Bone marrow (tissue), 2 donors: ENCODE results near the gene STAB1.

Experiments
- DNase-seq, 2 donors: peaks; one replicate each; lab custom pipeline; 2025; lab: John Stamatoyannopoulos, UW

The STAB1 gene

DNA sequence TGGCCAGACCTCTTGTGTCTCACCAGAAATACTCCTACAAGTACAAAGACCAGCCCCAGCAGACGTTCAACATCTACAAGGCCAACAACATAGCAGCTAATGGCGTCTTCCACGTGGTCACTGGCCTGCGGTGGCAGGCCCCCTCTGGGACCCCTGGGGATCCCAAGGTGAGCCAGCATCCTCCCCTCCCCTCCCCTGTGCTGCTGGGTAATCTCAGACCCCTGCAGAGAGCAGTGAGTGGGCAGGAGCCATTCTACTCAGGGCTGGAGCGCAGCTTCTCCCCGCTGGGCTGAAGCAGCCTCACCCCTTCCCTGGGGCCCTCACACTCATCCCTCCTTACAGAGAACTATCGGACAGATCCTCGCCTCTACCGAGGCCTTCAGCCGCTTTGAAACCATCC lies 9.8 kb downstream of the STAB1 start:
- no peak for DNase-seq

DNA sequence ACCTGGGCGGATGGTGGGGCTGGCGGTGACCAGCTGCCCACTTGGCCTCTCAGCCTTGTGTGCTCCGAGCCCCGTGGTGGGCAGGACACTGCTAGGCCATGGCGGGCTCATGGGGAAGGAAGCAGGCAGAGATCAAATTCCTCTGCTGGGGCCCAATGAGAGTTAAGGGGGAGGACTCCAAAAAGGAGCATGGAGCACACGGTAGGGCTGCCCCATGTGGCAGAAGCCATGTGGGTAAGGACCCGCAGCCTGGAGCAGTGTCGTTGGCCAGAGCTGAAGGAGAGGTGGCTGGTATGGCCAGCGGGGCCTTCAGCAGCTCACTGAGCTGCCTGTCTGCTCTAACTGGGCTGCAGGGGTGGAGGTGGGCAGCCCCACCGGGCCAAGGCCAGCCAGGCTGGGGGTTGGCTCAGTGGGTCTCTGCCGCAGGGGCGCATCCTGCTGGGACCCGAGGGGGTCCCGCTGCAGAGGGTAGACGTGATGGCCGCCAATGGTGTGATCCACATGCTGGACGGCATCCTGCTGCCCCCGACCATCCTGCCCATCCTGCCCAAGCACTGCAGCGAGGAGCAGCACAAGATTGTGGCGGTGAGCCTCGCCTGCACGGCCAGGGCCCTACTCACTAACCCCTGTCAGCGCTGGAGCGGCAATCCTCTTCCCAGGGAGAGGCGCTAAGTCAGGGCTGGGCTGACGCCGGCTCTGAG lies 11.3 kb downstream of the STAB1 start:
- DNase-seq = no peak

DNA sequence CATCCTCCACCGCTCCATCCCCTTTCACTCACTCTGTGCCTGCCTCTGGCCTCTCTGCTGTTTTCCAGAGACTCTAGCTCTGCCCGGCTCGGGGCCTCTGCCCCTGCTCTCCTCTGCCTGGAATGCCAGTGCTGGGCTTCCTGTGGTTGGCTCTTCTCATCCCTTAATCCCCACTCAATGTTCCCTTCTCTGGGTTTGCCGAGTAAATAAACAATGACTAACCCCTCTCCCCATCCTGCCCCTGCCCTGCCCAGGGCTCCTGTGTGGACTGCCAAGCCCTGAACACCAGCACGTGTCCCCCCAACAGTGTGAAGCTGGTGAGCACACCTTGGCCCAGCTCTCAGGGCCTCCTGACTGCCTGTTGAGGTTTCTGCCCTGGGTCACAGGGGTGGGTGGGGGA lies 12.2 kb downstream of the STAB1 start:
- DNase-seq = no peak

DNA sequence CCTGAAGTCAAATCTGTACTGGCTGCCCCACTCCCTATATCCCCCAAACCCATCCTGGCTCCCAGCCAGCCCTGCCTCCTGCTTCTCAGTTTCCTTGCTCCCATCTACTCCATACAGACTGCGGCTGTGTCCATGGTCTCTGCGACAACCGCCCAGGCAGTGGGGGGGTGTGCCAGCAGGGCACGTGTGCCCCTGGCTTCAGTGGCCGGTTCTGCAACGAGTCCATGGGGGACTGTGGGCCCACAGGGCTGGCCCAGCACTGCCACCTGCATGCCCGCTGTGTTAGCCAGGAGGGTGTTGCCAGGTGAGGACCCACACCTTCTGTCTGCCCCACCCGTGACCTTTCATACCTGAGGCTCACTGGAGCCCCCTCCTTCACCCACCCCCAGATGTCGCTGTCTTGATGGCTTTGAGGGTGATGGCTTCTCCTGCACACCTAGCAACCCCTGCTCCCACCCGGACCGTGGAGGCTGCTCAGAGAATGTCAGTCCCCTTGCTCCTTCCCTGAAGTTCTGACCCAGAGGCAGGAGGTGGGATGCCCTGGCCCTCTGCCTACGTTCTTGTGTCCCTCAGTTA lies 14.7 kb downstream of the STAB1 start:
- no peak for DNase-seq

DNA sequence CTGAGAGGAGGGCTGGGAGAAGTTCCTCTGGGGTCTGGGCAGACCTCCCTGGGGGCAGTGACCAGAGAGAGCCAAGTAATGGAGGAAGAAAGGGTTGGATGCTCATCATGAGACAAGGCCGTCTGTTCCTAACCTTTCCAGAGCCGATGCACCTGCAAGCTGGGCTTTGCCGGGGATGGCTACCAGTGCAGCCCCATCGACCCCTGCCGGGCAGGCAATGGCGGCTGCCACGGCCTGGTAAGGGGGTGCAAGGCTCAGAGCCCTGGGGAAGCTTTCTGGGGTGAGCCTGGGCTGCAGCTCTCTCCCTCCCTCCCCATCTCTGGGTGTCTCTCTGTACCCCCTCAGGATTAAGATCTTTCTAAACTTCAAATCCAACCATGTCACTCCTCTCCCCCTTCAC lies 16.4 kb downstream of the STAB1 start:
- DNase-seq = no peak

DNA sequence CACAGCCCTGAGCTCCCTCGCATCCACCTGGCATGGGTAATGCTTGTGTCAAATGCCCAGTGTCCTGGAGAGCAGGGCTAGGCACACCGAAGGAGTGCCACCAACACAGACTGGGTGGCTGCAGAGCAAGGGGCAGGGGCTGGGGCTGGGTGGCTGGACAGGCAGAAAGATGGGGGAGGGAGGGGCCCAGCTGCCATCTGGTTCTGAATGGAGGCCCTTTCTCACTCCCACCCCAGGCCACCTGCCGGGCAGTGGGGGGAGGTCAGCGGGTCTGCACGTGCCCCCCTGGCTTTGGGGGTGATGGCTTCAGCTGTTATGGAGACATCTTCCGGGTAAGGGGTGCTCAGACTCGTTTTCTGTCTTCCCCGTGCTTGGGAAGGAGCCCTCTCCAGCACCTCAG lies 17.0 kb downstream of the STAB1 start:
- DNase-seq = no peak

DNA sequence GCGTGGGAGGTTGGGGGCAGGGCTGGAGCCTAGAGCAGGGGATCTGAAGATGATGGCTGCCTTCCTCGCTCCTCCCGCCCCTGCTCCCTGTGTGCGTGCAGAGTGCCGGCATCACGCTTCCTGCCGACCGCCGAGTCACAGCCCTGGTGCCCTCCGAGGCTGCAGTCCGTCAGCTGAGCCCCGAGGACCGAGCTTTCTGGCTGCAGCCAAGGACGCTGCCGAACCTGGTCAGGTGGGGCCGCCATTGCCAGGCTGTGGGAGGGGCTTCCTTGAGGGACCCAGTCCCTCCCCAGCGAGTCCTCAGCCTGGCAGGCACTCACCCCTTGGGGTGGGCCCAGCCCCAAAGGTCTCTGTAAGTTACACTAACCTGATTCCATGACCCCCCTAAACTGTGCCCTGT lies 17.6 kb downstream of the STAB1 start:
- DNase-seq = no peak

DNA sequence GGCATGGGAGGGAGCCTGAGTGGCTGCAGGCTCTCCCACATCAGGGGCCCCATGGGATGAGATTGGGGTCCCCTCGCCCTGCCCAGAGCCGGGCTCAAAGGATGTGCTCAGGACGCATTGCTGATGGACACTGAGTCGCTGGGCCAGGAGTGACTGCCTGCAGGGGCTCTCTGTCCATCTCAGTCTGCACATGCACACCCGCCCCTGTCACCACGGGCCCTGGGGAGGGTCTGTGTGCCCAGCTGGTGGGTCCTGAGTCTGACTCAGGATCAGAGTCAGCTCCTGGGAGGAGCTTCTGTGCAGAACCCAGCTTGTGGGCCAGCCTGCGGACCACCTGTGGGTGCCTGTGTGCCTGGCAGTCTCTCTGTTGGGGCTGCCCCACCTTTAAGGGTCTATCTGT lies 18.1 kb downstream of the STAB1 start:
- no peak for DNase-seq

DNA sequence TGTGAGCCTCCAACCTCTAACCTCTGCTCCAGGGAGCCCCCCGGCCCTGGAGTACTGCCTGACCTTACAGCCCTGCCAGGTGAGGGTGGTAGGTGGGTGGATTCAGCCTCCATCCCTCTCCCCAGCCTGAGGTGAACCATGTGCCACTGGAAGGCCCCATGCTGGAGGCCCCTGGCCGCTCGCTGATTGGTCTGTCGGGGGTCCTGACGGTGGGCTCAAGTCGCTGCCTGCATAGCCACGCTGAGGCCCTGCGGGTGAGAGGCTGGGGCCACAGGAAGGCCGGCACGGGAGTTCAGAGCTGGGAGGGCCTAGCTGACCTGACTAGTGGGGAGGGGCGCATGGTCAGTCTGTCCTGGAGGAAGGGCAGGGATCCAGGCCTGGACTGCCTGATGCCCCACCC lies 19.4 kb downstream of the STAB1 start:
- DNase-seq = no peak

DNA sequence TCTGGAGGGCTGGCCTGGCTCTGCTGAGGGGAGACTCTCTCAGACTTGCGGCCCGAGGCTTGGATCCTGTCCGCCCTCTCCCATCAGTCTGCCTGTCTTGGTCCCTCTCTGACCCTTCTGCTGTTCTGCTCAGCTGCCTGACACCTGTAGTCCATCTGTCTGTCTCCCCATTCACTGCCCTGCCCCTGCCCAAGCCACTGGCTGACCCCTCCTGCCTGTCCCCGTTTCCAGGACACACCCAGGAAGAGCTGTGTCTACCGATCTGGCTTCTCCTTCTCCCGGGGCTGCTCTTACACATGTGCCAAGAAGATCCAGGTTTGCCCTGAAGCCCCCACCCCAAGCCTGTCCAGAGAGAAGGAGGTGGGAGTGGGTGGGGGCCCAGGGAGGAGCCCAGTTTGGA lies 20.1 kb downstream of the STAB1 start:
- no peak for DNase-seq

DNA sequence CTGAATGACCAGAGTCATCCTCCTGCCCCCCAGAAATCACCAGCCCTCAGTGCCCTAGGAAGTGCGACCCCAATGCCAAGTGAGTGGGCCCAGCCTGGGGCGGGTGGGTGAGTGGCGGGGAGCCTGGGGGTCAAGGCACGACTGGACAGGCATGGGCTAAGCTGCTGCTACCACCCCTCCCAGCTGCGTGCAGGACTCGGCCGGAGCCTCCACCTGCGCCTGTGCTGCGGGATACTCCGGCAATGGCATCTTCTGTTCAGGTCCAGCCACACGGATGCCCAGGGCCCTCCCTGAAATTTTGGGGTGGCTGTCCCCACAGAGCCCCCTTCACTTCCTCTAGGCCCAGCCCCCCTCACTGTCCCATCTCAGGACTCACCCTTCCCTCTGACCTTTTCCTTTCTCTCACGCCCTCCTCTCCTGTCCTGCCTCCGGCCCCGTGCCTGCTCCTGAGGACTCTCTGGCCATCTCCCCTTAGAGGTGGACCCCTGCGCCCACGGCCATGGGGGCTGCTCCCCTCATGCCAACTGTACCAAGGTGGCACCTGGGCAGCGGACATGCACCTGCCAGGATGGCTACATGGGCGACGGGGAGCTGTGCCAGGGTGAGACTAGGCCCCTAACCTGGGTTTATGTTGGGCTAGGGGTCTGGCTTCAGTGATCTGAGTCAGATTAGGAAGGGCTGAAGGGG lies 21.5 kb downstream of the STAB1 start:
- no peak for DNase-seq

DNA sequence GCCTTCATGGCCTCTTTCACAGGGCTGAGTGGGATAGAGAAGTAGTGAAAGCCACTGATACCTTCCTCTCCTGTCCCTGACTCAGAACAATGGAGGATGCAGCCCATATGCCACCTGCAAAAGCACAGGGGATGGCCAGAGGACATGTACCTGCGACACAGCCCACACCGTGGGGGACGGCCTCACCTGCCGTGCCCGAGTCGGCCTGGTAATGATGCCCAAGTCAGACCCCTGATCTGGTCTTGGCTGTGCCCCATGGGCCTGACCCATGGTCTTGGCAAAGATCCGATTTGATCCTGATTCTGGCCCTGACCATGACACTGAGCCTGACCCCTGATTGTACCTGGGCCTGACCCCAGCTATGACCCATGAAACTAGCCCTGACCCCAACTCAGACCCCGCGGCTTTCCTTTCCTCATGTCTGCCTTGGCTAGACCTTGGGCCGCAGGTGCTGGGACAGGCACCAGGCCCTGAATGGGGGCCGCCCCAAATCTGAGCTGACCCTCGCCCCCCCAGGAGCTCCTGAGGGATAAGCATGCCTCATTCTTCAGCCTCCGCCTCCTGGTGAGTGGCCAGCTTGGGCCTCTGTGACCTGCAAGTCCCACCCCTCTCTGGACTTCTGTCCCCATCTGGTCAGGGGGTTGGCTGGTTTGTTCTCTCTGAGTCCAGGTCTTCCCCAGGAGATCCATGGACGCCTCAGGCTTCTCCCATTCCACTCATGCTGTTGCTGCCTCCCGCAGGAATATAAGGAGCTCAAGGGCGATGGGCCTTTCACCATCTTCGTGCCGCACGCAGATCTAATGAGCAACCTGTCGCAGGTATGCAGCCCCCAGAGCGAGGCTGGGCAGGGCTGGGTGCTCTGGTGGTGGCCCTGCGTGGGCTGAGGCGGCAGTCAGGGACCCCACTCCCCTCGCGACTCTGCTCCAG lies 22.9 kb downstream of the STAB1 start:
- no peak for DNase-seq

DNA sequence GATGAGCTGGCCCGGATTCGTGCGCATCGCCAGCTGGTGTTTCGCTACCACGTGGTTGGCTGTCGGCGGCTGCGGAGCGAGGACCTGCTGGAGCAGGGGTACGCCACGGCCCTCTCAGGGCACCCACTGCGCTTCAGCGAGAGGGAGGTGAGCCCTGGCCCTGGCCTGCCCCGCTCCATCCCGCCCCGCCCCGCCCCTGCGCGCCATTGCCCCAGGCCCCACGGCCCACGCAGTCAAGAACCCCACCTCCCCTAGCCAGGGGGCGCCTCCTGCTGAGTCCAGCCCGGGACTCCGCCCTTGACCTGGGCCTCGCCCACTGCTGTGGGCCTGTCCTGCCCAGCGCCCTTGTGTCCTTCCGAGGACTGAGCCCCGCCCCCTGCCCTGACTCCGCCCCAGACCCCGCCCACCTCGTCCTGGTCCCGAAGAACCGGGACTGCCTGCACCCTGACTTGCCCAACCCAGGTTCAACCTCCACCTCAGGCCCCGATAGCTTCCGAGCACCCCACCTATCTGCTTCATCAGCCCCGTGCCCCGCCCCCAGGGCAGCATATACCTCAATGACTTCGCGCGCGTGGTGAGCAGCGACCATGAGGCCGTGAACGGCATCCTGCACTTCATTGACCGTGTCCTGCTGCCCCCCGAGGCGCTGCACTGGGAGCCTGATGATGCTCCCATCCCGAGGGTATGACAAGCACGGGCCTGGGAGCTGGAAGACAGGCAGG lies 23.7 kb downstream of the STAB1 start:
- no peak for DNase-seq

DNA sequence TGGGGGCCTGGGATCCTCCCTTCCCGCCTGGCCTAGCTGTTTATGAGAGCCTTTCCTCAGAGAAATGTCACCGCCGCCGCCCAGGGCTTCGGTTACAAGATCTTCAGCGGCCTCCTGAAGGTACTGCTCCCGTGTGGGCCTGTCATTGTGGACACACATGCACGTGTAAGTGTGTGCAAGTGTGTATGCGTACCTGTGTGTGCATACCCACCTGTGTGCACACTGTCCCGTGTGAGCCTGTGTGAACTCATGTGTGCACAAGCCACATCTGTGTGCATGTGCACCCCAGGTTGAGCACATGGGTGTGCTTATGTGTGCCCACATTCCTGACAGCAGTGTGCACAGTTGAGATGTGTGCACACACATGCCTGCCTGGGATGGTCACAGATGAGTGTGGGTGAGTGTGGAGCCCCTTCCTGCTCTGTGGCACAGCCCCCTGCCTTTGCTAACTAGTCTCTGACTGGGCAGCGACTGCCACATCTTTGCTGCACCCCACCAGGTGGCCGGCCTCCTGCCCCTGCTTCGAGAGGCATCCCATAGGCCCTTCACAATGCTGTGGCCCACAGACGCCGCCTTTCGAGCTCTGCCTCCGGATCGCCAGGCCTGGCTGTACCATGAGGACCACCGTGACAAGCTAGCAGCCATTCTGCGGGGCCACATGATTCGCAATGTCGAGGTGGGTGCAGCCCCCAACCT lies 24.5 kb downstream of the STAB1 start:
- DNase-seq = no peak

DNA sequence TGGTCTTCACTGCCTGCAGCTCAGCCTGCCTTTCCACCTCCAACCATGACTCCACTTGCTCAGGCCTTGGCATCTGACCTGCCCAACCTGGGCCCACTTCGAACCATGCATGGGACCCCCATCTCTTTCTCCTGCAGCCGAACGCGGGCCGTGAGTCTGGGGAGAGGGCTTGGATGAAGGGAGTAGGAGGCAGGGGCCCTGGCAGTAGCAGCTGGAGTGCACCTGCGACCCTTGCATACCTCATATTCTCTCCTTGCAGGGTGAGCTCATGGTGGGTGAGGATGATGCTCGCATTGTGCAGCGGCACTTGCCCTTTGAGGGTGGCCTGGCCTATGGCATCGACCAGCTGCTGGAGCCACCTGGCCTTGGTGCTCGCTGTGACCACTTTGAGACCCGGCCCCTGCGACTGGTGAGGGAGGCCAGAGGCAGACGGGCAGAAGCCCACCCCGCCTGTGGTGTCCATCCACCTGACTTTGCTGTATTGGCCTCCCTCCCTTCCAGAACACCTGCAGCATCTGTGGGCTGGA lies 25.1 kb downstream of the STAB1 start:
- DNase-seq = no peak

DNA sequence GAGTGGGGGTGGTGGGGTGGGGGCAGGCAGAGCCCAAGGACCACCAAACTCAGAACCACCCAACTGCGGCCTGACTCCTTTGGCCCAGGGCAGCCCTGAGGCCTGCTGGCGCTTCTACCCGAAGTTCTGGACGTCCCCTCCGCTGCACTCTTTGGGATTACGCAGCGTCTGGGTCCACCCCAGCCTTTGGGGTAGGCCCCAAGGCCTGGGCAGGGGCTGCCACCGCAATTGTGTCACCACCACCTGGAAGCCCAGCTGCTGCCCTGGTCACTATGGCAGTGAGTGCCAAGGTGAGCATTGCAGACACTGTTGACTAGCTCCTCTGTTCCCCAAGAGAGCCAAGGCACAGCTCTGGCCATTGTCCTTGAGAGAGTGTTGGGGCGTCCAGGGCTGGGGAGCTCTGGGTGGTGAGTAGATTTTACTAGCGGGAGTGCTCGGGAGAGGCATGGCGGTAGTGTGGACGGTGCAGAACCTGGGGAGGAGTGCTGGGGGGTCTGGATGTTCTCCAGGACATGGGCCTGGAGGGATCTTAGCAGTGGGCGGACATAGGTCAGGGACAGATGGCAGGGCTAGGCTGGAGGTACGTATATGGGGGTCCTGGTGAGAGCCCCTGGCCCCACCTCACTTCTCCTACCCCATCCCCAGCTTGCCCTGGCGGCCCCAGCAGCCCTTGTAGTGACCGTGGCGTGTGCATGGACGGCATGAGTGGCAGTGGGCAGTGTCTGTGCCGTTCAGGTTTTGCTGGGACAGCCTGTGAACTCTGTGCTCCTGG lies 25.8 kb downstream of the STAB1 start:
- DNase-seq = no peak

DNA sequence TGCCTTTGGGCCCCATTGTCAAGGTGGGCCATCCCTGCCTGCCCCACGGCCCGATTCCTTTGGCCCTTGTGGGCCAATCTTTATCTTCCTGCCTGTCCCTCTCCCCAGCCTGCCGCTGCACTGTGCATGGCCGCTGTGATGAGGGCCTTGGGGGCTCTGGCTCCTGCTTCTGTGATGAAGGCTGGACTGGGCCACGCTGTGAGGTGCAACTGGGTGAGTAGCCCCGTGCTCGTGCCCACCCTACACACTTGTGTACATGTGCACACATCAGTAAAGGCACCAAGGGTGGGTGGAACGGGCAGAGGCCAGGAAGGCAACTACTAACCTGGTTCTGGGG lies 26.3 kb downstream of the STAB1 start:
- DNase-seq = no peak

DNA sequence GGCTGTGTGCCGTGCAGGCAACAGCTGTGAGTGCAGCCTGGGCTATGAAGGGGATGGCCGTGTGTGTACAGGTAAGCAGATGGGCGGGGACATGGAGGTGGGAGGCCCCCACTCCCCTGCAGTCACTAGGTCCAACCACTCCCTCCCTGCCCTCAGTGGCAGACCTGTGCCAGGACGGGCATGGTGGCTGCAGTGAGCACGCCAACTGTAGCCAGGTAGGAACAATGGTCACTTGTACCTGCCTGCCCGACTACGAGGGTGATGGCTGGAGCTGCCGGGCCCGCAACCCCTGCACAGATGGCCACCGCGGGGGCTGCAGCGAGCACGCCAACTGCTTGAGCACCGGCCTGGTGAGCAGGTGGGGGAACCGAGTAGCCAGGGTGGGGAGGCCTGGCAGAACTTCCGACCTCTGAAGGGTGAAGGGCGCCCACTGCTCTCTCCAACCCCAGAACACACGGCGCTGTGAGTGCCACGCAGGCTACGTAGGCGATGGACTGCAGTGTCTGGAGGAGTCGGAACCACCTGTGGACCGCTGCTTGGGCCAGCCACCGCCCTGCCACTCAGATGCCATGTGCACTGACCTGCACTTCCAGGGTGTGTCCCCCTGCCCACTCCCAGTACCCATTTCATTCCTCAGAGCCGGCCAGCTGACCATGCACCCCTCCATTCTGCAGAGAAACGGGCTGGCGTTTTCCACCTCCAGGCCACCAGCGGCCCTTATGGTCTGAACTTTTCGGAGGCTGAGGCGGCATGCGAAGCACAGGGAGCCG lies 26.9 kb downstream of the STAB1 start:
- no peak for DNase-seq

DNA sequence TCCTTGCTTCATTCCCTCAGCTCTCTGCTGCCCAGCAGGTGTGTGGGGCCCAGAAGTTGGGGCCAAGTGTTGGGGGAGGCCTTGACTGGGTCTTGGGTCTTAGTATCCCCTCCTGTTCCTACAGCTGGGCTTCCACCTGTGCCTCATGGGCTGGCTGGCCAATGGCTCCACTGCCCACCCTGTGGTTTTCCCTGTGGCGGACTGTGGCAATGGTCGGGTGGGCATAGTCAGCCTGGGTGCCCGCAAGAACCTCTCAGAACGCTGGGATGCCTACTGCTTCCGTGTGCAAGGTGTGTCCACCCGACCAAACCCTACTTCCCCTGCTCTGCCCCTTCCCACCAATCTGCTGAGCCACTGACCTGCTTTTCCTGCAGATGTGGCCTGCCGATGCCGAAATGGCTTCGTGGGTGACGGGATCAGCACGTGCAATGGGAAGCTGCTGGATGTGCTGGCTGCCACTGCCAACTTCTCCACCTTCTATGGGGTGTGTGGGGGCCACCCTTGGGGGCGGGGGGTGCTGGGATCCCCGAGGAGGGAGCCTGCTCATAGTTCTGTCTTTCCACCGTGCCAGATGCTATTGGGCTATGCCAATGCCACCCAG lies 27.6 kb downstream of the STAB1 start:
- DNase-seq = no peak
